H9 (cell line): ENCODE measurements around the gene CD46. TPM values are rescaled to one million over a fixed set of nuclear protein-coding genes. Genes with fewer than 3 reads are reported as not detected.

Experiments
- DNase-seq: peaks from one replicate; pipeline ENCODE4 v3.0.0-alpha.2; 2017
- H2AFZ ChIP-seq: one replicate; pipeline ENCODE4 v1.6.1; 2013; ENCODE audit warnings: mild to moderate bottlenecking, low read length, control low read depth, moderate library complexity
- H2AK5ac ChIP-seq: 2 replicates; pipeline ENCODE4 v1.6.1; 2013; ENCODE audit warnings: low read length, control low read depth, mixed read lengths; ENCODE audit not compliant: insufficient read length
- H2BK120ac ChIP-seq: one replicate; pipeline ENCODE4 v1.6.1; 2013; ENCODE audit warnings: low read depth, mild to moderate bottlenecking, low read length, control low read depth, inconsistent platforms; ENCODE audit not compliant: poor library complexity, severe bottlenecking
- H2BK12ac ChIP-seq: 2 replicates; pipeline ENCODE4 v1.6.1; 2013; ENCODE audit warnings: low read length, control low read depth, mixed read lengths, low read depth; ENCODE audit not compliant: insufficient read length
- H2BK15ac ChIP-seq: 2 replicates; pipeline ENCODE4 v1.6.1; 2013; ENCODE audit warnings: low read depth, low read length, control low read depth
- H2BK20ac ChIP-seq: one replicate; pipeline ENCODE4 v1.6.1; 2013; ENCODE audit warnings: low read depth, mild to moderate bottlenecking, low read length, control low read depth, inconsistent platforms; ENCODE audit not compliant: poor library complexity, severe bottlenecking
- H2BK5ac ChIP-seq: 2 replicates; pipeline ENCODE4 v1.6.1; 2013; ENCODE audit warnings: low read length, control low read depth, mixed read lengths; ENCODE audit not compliant: insufficient read length
- H3K14ac ChIP-seq: 2 replicates; pipeline ENCODE4 v1.6.1; 2013; ENCODE audit warnings: low read length, control low read depth; ENCODE audit not compliant: insufficient read depth
- H3K18ac ChIP-seq: 2 replicates; pipeline ENCODE4 v1.6.1; 2013; ENCODE audit warnings: low read depth, mild to moderate bottlenecking, mixed read lengths, low read length, control low read depth; ENCODE audit not compliant: insufficient read length
- H3K23ac ChIP-seq: 2 replicates; pipeline ENCODE4 v1.6.1; 2013; ENCODE audit warnings: low read length, control low read depth, mixed read lengths, low read depth; ENCODE audit not compliant: insufficient read length
- H3K23me2 ChIP-seq: 2 replicates; pipeline ENCODE4 v1.6.1; 2013; ENCODE audit warnings: low read depth, mild to moderate bottlenecking, mixed read lengths, low read length, control low read depth; ENCODE audit not compliant: insufficient read length, poor library complexity, severe bottlenecking
- H3K27ac ChIP-seq: 2 replicates; pipeline ENCODE4 v1.5.1; 2013; ENCODE audit warnings: low read length, control low read depth, mixed read lengths, low read depth; ENCODE audit not compliant: insufficient read length
- H3K27me3 ChIP-seq: 2 replicates; pipeline ENCODE4 v1.6.1; 2013; ENCODE audit warnings: low read length, control low read depth, inconsistent platforms; ENCODE audit not compliant: insufficient read depth
- H3K4ac ChIP-seq: 2 replicates; pipeline ENCODE4 v1.6.1; 2013; ENCODE audit warnings: low read depth, mild to moderate bottlenecking, control low read depth, inconsistent platforms, low read length, moderate library complexity
- H3K4me1 ChIP-seq: 2 replicates; pipeline ENCODE4 v1.6.1; 2013; ENCODE audit warnings: low read length, control low read depth, inconsistent platforms; ENCODE audit not compliant: insufficient read depth
- H3K4me2 ChIP-seq: 2 replicates; pipeline ENCODE4 v1.6.1; 2013; ENCODE audit warnings: low read length, control low read depth, mixed read lengths; ENCODE audit not compliant: insufficient read length, insufficient read depth
- H3K56ac ChIP-seq: 2 replicates; pipeline ENCODE4 v1.6.1; 2013; ENCODE audit warnings: low read depth, mild to moderate bottlenecking, mixed read lengths, low read length, control low read depth; ENCODE audit not compliant: insufficient read length
- H3K79me1 ChIP-seq: 2 replicates; pipeline ENCODE4 v1.6.1; 2013; ENCODE audit warnings: low read depth, mild to moderate bottlenecking, moderate library complexity, low read length, control low read depth, inconsistent platforms; ENCODE audit not compliant: insufficient read depth, poor library complexity, severe bottlenecking
- H3K79me2 ChIP-seq: 2 replicates; pipeline ENCODE4 v1.6.1; 2013; ENCODE audit warnings: low read length, control low read depth, inconsistent platforms; ENCODE audit not compliant: insufficient read depth
- H3K9ac ChIP-seq: 2 replicates; pipeline ENCODE4 v1.6.1; 2013; ENCODE audit warnings: low read length, control low read depth, mixed read lengths; ENCODE audit not compliant: insufficient read length; ENCODE audit errors: extremely low read depth
- H3K9me3 ChIP-seq: one replicate; pipeline ENCODE4 v1.6.1; 2013; ENCODE audit warnings: low read depth, low read length, inconsistent platforms; ENCODE audit not compliant: control insufficient read depth
- H3T11ph ChIP-seq: one replicate; pipeline ENCODE4 v1.6.1; 2013; ENCODE audit warnings: mild to moderate bottlenecking, low read length, control low read depth, inconsistent platforms
- H4K20me1 ChIP-seq: one replicate; pipeline ENCODE4 v1.6.1; 2013; ENCODE audit not compliant: control insufficient read depth, insufficient read length, insufficient read depth
- H4K5ac ChIP-seq: 2 replicates; pipeline ENCODE4 v1.6.1; 2013; ENCODE audit warnings: low read depth, mild to moderate bottlenecking, mixed read lengths, low read length, control low read depth; ENCODE audit not compliant: insufficient read length
- H4K8ac ChIP-seq: replicated peaks from 2 replicates; pipeline ENCODE4 v1.6.1; 2013; ENCODE audit warnings: low read length, control low read depth, mixed read lengths, low read depth; ENCODE audit not compliant: insufficient read length
- H4K91ac ChIP-seq: 2 replicates; pipeline ENCODE4 v1.6.1; 2013; ENCODE audit warnings: low read depth, mild to moderate bottlenecking, moderate library complexity, mixed read lengths, low read length, control low read depth; ENCODE audit not compliant: insufficient read length
- H3K27ac Mint-ChIP-seq, 3 experiments: 2 replicates in 2 of 3; 3 replicates in 1 of 3; pipeline ENCODE4 v1.8.0; 2020 to 2021; ENCODE audit warnings: mixed read lengths in 3 of 3, mild to moderate bottlenecking in 1 of 3, moderate library complexity in 1 of 3
- H3K27me3 Mint-ChIP-seq: 2 replicates; pipeline ENCODE4 v1.8.0; 2021; ENCODE audit warnings: low read depth, mild to moderate bottlenecking, moderate library complexity, mixed read lengths
- H3K36me3 Mint-ChIP-seq, 3 experiments: 2 replicates in 2 of 3; 3 replicates in 1 of 3; pipeline ENCODE4 v1.8.0; 2020 to 2021; ENCODE audit warnings: low read depth in 3 of 3, mixed read lengths in 3 of 3; ENCODE audit not compliant: insufficient read depth in 1 of 3
- H3K4me1 Mint-ChIP-seq, 2 experiments: 2 replicates each; pipeline ENCODE4 v1.8.0; 2020; ENCODE audit warnings: mixed read lengths in 2 of 2
- H3K4me3 Mint-ChIP-seq, 2 experiments: 2 replicates in 1 of 2; 3 replicates in 1 of 2; pipeline ENCODE4 v1.8.0; 2020 to 2021; ENCODE audit warnings: mild to moderate bottlenecking in 2 of 2, mixed read lengths in 2 of 2, moderate library complexity in 1 of 2
- H3K9me3 Mint-ChIP-seq, 2 experiments: 2 replicates in 1 of 2; 3 replicates in 1 of 2; pipeline ENCODE4 v1.8.0; 2020; ENCODE audit warnings: mild to moderate bottlenecking in 2 of 2, mixed read lengths in 2 of 2, moderate library complexity in 1 of 2
- WGBS: extraction: QIAGEN DNeasy Blood & Tissue Kit; methylation state at CpG from one replicate; pipeline ENCODE4 v1.1.7; 2013; ENCODE audit warnings: missing lambda C conversion rate, low lambda C conversion rate, mixed read lengths; ENCODE audit not compliant: insufficient read length; ENCODE audit errors: extremely low coverage; 5-methylcytosine and 5-hydroxymethylcytosine counted together
- total RNA-seq: library from RNA; stranded (reverse); gene quantifications from 2 replicates; pipeline ENCODE4 v1.2.1, GENCODE V29; 2021
- TF ChIP-seq, protein P1 (sequence below): fragments of 200-600 bp; sonication (generic); conservative IDR thresholded peaks from 3 replicates; pipeline ENCODE4 v1.8.0; 2021; ENCODE audit warnings: antibody characterized with exemption, mild to moderate bottlenecking

Gene CD46
- total RNA-seq, 1 experiment from 2014 or later = 89.2 TPM

- no CpG with 5 or more reads among the region's 2 CpGs for WGBS
These were observed 73.5 kb downstream of the CD46 start for GRCh38 chr1:207825409-207825695.

More at GRCh38 chr1:207825409-207825695, 73.5 kb downstream of the CD46 start:
- Histone ChIP-seq H3K14ac (no peak overlapping the region), H3K79me2 (no peaks in the 10 kb centered on the region), H3K27me3 (no peaks in the 10 kb centered on the region), H3K4ac (no peak overlapping the region), H3K4me2 (no peak overlapping the region), H3K9me3 (no peaks in the 10 kb centered on the region), H4K91ac (no peak overlapping the region), H3K9ac (no peak overlapping the region), H3K56ac (no peak overlapping the region), H3K18ac (no peak overlapping the region), H3K27ac (no peak overlapping the region), H3K23ac (no peak overlapping the region), H2BK5ac (no peak overlapping the region), H2BK20ac (no peak overlapping the region), H4K5ac (no peak overlapping the region), H4K8ac (no peak overlapping the region), H3K4me1 (no peaks in the 10 kb centered on the region), H2AFZ (no peak overlapping the region), H2BK12ac (no peak overlapping the region), H2AK5ac (no peak overlapping the region), H3K79me1 (no peaks in the 10 kb centered on the region), H2BK120ac (no peak overlapping the region), H3K23me2 (no peaks in the 10 kb centered on the region), H3T11ph (no peak overlapping the region), H2BK15ac (no peak overlapping the region), H4K20me1 (no peaks in the 10 kb centered on the region)
- H3K36me3 Mint-ChIP-seq = no peaks in the 10 kb centered on the region
- H3K27me3 Mint-ChIP-seq = no peaks in the 10 kb centered on the region; the same call in 1 of the 2 replicates
- H3K4me1 Mint-ChIP-seq = peaks cover 20 to 28% of the 10 kb centered on the region in 2 experiments
- no peak overlapping the region for H3K27ac Mint-ChIP-seq
- H3K4me3 Mint-ChIP-seq = no peak overlapping the region
- no peak for DNase-seq
- no peaks in the 10 kb centered on the region for H3K9me3 Mint-ChIP-seq
- TF ChIP-seq, protein P1, sequence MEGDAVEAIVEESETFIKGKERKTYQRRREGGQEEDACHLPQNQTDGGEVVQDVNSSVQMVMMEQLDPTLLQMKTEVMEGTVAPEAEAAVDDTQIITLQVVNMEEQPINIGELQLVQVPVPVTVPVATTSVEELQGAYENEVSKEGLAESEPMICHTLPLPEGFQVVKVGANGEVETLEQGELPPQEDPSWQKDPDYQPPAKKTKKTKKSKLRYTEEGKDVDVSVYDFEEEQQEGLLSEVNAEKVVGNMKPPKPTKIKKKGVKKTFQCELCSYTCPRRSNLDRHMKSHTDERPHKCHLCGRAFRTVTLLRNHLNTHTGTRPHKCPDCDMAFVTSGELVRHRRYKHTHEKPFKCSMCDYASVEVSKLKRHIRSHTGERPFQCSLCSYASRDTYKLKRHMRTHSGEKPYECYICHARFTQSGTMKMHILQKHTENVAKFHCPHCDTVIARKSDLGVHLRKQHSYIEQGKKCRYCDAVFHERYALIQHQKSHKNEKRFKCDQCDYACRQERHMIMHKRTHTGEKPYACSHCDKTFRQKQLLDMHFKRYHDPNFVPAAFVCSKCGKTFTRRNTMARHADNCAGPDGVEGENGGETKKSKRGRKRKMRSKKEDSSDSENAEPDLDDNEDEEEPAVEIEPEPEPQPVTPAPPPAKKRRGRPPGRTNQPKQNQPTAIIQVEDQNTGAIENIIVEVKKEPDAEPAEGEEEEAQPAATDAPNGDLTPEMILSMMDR = no peak
